WTC11 (cell line): ENCODE measurements around the gene ASTN2.

Source experiments
- ATF3 ChIP-seq: sonication (generic); formaldehyde crosslinking; conservative IDR thresholded peaks from 2 replicates; pipeline ENCODE4 v1.8.1; 2022; ENCODE audit warnings: mild to moderate bottlenecking, missing genetic modification reagents
- CTCF ChIP-seq: fragments of 200-600 bp; IDR thresholded peaks from 2 replicates; pipeline ENCODE4 v1.8.0; 2022; ENCODE audit warnings: antibody characterized with exemption
- MXD4 ChIP-seq: fragments of 250-450 bp; sonication (Bioruptor Pico); IDR thresholded peaks from 2 replicates; pipeline ENCODE4 v1.8.0; 2021; ENCODE audit warnings: mild to moderate bottlenecking, moderate library complexity, borderline replicate concordance
- NFYB ChIP-seq: sonication (generic); formaldehyde crosslinking; conservative IDR thresholded peaks from 2 replicates; pipeline ENCODE4 v1.8.0; 2022; ENCODE audit warnings: low read depth, missing genetic modification reagents
- NR3C1 ChIP-seq: sonication (generic); formaldehyde crosslinking; conservative IDR thresholded peaks from 2 replicates; pipeline ENCODE4 v1.8.1; 2023; ENCODE audit warnings: low read depth, mild to moderate bottlenecking, missing genetic modification reagents
- PRRX2 ChIP-seq: fragments of 250-450 bp; sonication (Bioruptor Pico); IDR thresholded peaks from 2 replicates; pipeline ENCODE4 v1.8.0; 2021; ENCODE audit warnings: mild to moderate bottlenecking
- SP1 ChIP-seq: sonication (generic); formaldehyde crosslinking; conservative IDR thresholded peaks from 2 replicates; pipeline ENCODE4 v1.8.1; 2022; ENCODE audit warnings: missing genetic modification reagents
- TCF7 ChIP-seq: sonication (generic); formaldehyde crosslinking; IDR thresholded peaks from 2 replicates; pipeline ENCODE4 v1.8.0; 2022; ENCODE audit warnings: mild to moderate bottlenecking, low read depth, missing genetic modification reagents, moderate library complexity
- TEAD1 ChIP-seq: sonication (generic); formaldehyde crosslinking; IDR thresholded peaks from 2 replicates; pipeline ENCODE4 v1.8.0; 2022; ENCODE audit warnings: mild to moderate bottlenecking, missing genetic modification reagents
- ZBTB21 ChIP-seq: sonication (generic); formaldehyde crosslinking; IDR thresholded peaks from 2 replicates; pipeline ENCODE4 v1.8.1; 2023; ENCODE audit warnings: mild to moderate bottlenecking, missing genetic modification reagents, borderline replicate concordance
- ZNF121 ChIP-seq: sonication (generic); formaldehyde crosslinking; IDR thresholded peaks from 2 replicates; pipeline ENCODE4 v1.8.0; 2023; ENCODE audit warnings: missing genetic modification reagents
- ZNF317 ChIP-seq: sonication (generic); formaldehyde crosslinking; IDR thresholded peaks from 2 replicates; pipeline ENCODE4 v1.8.1; 2023; ENCODE audit warnings: low read depth, mild to moderate bottlenecking, moderate library complexity, missing genetic modification reagents, borderline replicate concordance
- TF ChIP-seq, protein P1 (sequence below): sonication (generic); formaldehyde crosslinking; IDR thresholded peaks from 2 replicates; pipeline ENCODE4 v1.8.1; 2022; ENCODE audit warnings: low read depth, missing genetic modification reagents, borderline replicate concordance

DNA sequence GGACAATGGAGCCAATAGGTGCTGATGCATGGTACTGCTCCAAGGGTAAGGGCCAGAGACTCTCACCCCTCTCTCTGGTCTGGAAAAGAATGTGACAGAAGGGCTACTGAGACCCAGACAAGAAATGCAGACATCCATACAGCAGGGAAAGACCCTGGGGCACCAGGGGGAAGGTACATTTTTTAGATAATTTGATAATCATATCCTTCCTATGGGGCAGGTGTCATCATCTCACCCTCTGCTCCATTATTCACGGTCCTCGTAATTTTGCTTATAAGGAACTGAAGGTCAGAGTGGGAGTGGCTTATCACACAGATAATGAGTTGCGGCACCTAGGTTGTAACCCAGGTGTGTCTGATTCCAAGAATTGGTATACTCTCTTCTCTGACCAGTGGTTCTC, 637.7 kb downstream of the ASTN2 start:
- TF ChIP-seq CTCF (no peak), NFYB (CRISPR knock-in tag) (no peak), MXD4 (CRISPR knock-in tag) (no peak), TEAD1 (CRISPR knock-in tag) (no peak), NR3C1 (no peak), ATF3 (no peak), ZNF121 (no peak), ZBTB21 (CRISPR knock-in tag) (no peak), PRRX2 (no peak), TCF7 (CRISPR knock-in tag) (no peak), ZNF317 (CRISPR knock-in tag) (no peak), SP1 (CRISPR knock-in tag) (no peak)
- TF ChIP-seq, protein P1, sequence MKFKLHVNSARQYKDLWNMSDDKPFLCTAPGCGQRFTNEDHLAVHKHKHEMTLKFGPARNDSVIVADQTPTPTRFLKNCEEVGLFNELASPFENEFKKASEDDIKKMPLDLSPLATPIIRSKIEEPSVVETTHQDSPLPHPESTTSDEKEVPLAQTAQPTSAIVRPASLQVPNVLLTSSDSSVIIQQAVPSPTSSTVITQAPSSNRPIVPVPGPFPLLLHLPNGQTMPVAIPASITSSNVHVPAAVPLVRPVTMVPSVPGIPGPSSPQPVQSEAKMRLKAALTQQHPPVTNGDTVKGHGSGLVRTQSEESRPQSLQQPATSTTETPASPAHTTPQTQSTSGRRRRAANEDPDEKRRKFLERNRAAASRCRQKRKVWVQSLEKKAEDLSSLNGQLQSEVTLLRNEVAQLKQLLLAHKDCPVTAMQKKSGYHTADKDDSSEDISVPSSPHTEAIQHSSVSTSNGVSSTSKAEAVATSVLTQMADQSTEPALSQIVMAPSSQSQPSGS = no peak
